BE2C (cell line): ENCODE results near the gene RARG.

Experiments
- DNase-seq: peaks from one replicate; pipeline ENCODE4 v3.0.0-alpha.2; 2020
- H3K27me3 ChIP-seq: fragments of 250-450 bp; sonication (Bioruptor Pico); 2 replicates; pipeline ENCODE4 v1.5.1; 2020; ENCODE audit warnings: mild to moderate bottlenecking
- H3K36me3 ChIP-seq: fragments of 250-450 bp; sonication (Bioruptor Pico); 2 replicates; pipeline ENCODE4 v1.5.1; 2020; ENCODE audit warnings: mild to moderate bottlenecking
- H3K4me1 ChIP-seq: fragments of 250-450 bp; sonication (Bioruptor Pico); 2 replicates; pipeline ENCODE4 v1.5.1; 2020
- H3K4me3 ChIP-seq: 2 replicates; pipeline ENCODE4 v1.5.1; 2011; ENCODE audit warnings: low read depth, low read length
- H3K9me3 ChIP-seq: fragments of 250-450 bp; sonication (Bioruptor Pico); 2 replicates; pipeline ENCODE4 v1.5.1; 2020
- CTCF ChIP-seq: IDR thresholded peaks from 2 replicates; pipeline ENCODE4 v1.5.1; 2012; ENCODE audit warnings: mild to moderate bottlenecking, low read depth, low read length

The RARG gene

DNA sequence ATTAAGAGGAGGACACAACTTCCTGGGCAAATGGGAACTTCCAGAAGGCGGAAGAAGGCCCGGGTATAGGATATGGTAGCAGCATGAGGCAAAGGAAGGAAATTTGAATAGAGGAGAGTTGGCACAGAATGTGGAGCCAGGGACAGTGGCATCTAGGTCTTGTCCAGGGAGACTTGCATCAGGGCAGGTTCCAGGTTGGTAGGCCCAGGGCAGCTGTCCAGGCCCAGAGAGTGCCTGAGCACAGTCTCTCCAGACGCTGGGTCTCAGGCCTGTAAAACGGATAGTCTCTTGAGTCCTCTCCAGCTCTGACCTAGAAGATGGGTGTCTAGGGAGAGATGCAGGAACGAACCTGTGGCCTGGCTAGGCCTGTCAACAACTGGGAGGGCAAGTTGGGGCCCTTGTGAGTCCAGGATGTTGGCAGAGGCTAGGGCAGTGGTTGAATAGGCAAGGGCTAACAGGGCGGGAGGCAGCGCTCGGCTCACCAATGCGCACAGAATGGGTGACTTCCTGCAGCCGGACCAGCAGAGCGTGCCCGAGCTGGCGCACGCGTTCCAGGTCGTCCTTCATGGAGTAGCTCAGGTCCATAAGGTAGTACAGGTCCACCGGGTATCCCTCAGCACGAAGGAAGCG is 34.9 kb downstream of the RARG start:
- H3K4me3 ChIP-seq, result no peak overlapping the region
- no peaks in the 10 kb centered on the region for H3K27me3 ChIP-seq
- TF ChIP-seq CTCF, result no peak

DNA sequence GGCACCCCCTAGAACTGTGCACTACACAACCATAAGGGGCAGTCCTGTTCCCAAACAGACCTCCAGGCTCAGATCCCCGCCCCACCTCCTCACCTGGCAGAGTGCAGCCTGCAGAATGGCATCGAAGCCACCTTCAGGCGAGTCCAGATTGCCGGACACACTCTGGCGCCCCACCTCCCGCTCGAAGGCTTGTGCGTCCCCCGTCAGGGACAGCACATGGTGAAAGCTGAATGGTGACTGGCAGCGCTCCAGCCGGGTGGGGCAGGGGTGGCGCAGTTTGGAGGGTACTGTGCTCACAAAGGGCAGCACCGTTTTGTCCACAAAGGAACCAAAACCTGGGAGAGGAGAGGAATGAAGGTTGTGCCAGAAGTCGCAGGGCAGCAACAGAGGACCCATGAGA is 35.5 kb downstream of the RARG start:
- Histone ChIP-seq H3K36me3 (no peaks in the 10 kb centered on the region), H3K4me3 (no peak overlapping the region), H3K27me3 (no peaks in the 10 kb centered on the region), H3K4me1 (no peaks in the 10 kb centered on the region; the same call in 1 of the 2 replicates), H3K9me3 (no peaks in the 10 kb centered on the region)
- no peak for DNase-seq
- TF ChIP-seq CTCF, result no peak

More for the DNA sequence above, 34.9 kb downstream of the RARG start:
- H3K36me3 ChIP-seq, result no peaks in the 10 kb centered on the region
- no peaks in the 10 kb centered on the region; the same call in 1 of the 2 replicates for H3K4me1 ChIP-seq
- DNase-seq, result no peak
- H3K9me3 ChIP-seq, result no peaks in the 10 kb centered on the region

DNA sequence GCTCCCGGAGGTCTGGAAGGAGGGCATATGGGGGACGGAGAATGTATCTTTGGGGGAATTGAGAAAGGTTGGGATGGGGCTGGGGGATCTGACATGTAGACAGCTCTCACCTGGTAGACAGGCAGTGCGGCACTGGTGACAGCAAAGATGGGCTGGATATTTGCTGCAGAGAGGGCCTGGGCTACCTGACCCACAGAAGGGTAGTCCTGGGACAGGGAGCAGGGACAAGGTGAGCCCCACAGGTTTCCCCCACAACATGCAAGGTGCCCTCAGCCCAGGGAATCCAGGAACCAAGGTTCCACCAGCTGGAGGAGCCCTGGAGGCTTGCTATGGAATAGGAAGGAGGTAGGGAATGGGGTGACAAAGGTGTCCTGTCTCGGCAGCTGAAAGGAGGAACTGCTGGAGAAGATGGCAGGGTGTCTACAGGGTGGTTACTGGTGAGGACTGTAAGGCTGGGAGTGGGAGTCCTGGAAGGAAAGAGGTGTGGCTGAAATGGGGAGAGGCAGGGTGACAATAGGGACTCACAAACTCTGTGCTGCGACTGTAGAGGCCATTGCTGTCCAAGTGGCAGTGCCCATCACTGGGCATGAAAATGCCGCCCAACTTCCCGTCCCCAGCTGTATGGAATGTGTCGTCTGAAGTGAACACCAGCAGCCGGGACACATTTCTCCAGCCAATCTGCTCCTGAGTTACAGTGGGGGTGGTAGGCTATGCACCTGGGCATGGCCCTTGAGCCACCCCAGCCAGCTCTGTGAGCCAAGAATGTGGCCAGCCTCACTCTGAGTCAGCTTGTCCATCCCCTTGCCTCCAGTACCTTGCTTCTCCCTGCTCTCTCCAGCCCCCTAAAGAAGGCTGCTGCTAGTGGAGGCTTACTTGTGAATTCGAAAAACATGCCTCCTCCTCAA is 36.2 kb downstream of the RARG start:
- TF ChIP-seq CTCF, result no peak
- H3K9me3 ChIP-seq, result no peaks in the 10 kb centered on the region
- H3K27me3 ChIP-seq, result no peaks in the 10 kb centered on the region
- no peaks in the 10 kb centered on the region; the same call in 1 of the 2 replicates for H3K4me1 ChIP-seq
- no peak for DNase-seq
- H3K36me3 ChIP-seq, result no peaks in the 10 kb centered on the region
- H3K4me3 ChIP-seq, result no peak overlapping the region

DNA sequence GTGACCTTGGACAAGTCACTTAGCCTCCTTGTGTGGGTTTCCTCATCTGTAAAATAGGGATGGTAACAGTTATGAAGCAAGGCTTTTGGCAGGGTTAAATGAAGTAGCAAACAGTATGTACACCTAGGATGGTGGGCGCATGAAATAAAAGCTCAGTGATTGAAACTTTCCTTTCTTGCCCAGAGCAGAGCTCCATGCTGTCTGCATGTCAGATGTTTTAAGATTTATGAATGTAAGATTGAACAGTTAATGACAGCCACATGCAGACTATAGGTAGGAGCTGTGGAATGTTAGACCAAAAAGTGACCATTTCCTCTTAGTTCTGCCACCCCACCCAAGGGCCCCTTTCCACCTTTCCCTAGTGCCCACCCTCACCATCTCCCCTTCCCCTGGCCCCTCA is 37.0 kb downstream of the RARG start:
- no peak for TF ChIP-seq CTCF
- Histone ChIP-seq H3K4me3 (no peak overlapping the region), H3K4me1 (no peaks in the 10 kb centered on the region; the same call in 1 of the 2 replicates), H3K9me3 (no peaks in the 10 kb centered on the region), H3K27me3 (no peaks in the 10 kb centered on the region), H3K36me3 (no peaks in the 10 kb centered on the region)
- DNase-seq, result no peak

DNA sequence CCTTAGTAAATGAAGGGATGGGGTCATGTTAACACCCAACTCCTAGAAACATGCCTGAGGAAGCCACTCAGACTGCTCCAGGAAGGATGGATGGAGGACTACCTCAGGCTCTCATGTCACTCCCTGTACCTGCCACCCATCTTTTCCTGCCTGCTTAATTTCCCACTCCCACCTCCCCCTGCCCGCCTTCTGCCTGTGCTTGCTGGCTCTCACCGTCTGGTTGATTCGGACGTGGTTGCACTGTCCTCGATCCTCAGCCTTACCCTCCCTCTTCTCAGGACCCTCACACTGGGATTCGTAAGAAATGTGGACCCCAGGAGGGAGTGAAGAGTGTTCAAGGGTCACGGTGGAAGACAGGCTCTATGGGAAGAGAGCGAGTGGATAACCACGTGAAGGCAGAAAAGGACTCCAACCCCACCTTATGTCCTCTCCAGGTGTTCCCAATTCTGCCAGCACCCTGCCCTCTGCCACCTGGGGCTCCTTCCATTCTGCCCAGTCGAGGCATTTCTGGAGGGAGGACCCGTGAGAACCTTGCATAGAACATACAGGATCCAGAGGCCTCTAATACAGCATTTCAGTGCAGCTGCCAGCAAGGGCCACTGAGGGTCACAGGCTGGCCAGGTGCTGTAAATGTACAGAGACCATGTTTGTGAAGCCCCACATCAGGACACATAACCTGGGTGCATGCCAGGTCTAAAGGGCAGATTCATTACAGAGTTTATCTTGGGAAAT is 37.9 kb downstream of the RARG start:
- H3K4me1 ChIP-seq, result no peaks in the 10 kb centered on the region; the same call in 1 of the 2 replicates
- H3K27me3 ChIP-seq, result no peaks in the 10 kb centered on the region
- no peaks in the 10 kb centered on the region for H3K9me3 ChIP-seq
- H3K4me3 ChIP-seq, result no peak overlapping the region
- TF ChIP-seq CTCF, result no peak
- no peak for DNase-seq
- no peaks in the 10 kb centered on the region for H3K36me3 ChIP-seq
